Measurements from ENCODE around the gene SUSD1. TPM values are rescaled to one million over a fixed set of nuclear protein-coding genes. Genes with fewer than 3 reads are reported as not detected.

Gene SUSD1
- total RNA-seq, result 23.0 and 23.2 TPM in 2 replicates

GRCh38 chr9:112174965-112175795 is at the start of gene SUSD1:
TSS of gene SUSD1 (minus strand) at chr9:112175297. CDS start at chr9:112175235, 62 bp downstream.

Small RNAs within 50 kb of the gene (small RNA-seq; reads per million reads assigned to genes)
- gene RF00019 (ENCODE audit: low replicate concordance), result not detected
- not detected for gene RNU6-710P (ENCODE audit: low replicate concordance)
- 0.23 reads per million for gene RNU6-855P (ENCODE audit: low replicate concordance)

Other genes starting within 250 kb of the SUSD1 start
- gene PTBP3, start 158.3 kb upstream of the SUSD1 start, total RNA-seq, result 23.4 and 46.4 TPM in 2 replicates
- 25.3 and 30.6 TPM in 2 replicates for gene HSDL2, start 204.8 kb upstream of the SUSD1 start, total RNA-seq